A549 (cell line): ENCODE data around the gene RBMS3. TPM values are rescaled to one million over a fixed set of nuclear protein-coding genes. Genes with fewer than 3 reads are reported as not detected.

Source experiments
- ATAC-seq, 2 experiments: fragments of 200-7000 bp in 1 of 2; fragments of >200 bp in 1 of 2; cut with Nextera tagmentation in 1 of 2; cut with Tn5 transposase in 1 of 2; 3 replicates each; pipeline versions ENCODE4 v1.8.0 to v1.9.1; 2018 to 2020; ENCODE audit warnings: mild to moderate bottlenecking in 1 of 2, moderate library complexity in 1 of 2
- CTCF ChIA-PET: fragments of 300-600 bp; sonication (Branson Sonifier 250); formaldehyde crosslinking; extraction: SDS; loops from one replicate; lab custom pipeline; 2021; ENCODE audit warnings: antibody characterized with exemption, inconsistent platforms; lab: Yijun Ruan, JAX
- POLR2A ChIA-PET: fragments of 350-600 bp; formaldehyde crosslinking; extraction: SDS; loops from one replicate; lab custom pipeline; 2021; ENCODE audit warnings: antibody characterized with exemption, inconsistent platforms; lab: Yijun Ruan, JAX
- DNase-seq, 2 experiments: peaks; one replicate each; pipeline versions ENCODE4 v3.0.0 to v3.0.0-alpha.2; 2011 to 2016; ENCODE audit warnings: low read depth in 1 of 2, low spot score in 1 of 2
- FAIRE-seq: peaks from 2 replicates; lab custom pipeline; 2011; peaks lifted over from hg19 to GRCh38; lab: Jason Lieb, UNC
- H3K27ac ChIP-seq, 2 experiments: fragments of >200 bp; sonication (Bioruptor Twin); formaldehyde crosslinking; 3 replicates each; pipeline ENCODE4 v1.5.1; 2016 to 2017
- H3K4me1 ChIP-seq: fragments of >200 bp; sonication (Bioruptor Twin); formaldehyde crosslinking; 3 replicates; pipeline ENCODE4 v1.6.1; 2016
- H3K4me2 ChIP-seq: fragments of >200 bp; sonication (Bioruptor Twin); formaldehyde crosslinking; 3 replicates; pipeline ENCODE4 v1.6.1; 2016
- H3K4me3 ChIP-seq: fragments of >200 bp; sonication (Bioruptor Twin); formaldehyde crosslinking; 3 replicates; pipeline ENCODE4 v1.5.1; 2016
- H3K9me3 ChIP-seq: fragments of >200 bp; sonication (Bioruptor Twin); formaldehyde crosslinking; 3 replicates; pipeline ENCODE4 v1.6.1; 2016
- BHLHE40 ChIP-seq: IDR thresholded peaks from 2 replicates; pipeline ENCODE4 v1.6.1; 2012; ENCODE audit warnings: low read depth, low read length, inconsistent platforms
- CBX2 ChIP-seq: fragments of 200-600 bp; sonication (generic); IDR thresholded peaks from 2 replicates; pipeline ENCODE4 v1.6.1; 2016; ENCODE audit warnings: low read depth, mild to moderate bottlenecking, borderline replicate concordance
- CBX8 ChIP-seq: fragments of 200-600 bp; sonication (generic); IDR thresholded peaks from 2 replicates; pipeline ENCODE4 v1.6.1; 2016
- ELK1 ChIP-seq: fragments of 150-350 bp; IDR thresholded peaks from 2 replicates; pipeline ENCODE4 v1.6.1; 2014; ENCODE audit warnings: low read depth, mild to moderate bottlenecking, low read length
- HES2 ChIP-seq: fragments of >200 bp; sonication (Bioruptor Twin); formaldehyde crosslinking; IDR thresholded peaks from 2 replicates; pipeline ENCODE4 v1.6.1; 2016
- HOXA7 ChIP-seq: fragments of 250-450 bp; sonication (Bioruptor Pico); IDR thresholded peaks from 2 replicates; pipeline ENCODE4 v1.5.0; 2020; ENCODE audit warnings: mild to moderate bottlenecking, moderate library complexity
- HOXB13 ChIP-seq: fragments of 250-450 bp; sonication (Bioruptor Pico); IDR thresholded peaks from 2 replicates; pipeline ENCODE4 v1.5.0; 2020; ENCODE audit warnings: low read depth, mild to moderate bottlenecking, moderate library complexity
- HOXB5 ChIP-seq: fragments of 250-450 bp; sonication (Bioruptor Pico); IDR thresholded peaks from 2 replicates; pipeline ENCODE4 v1.5.0; 2020; ENCODE audit warnings: mild to moderate bottlenecking, moderate library complexity
- JUN ChIP-seq, 2 experiments: fragments of >200 bp; sonication (Bioruptor Twin); formaldehyde crosslinking; IDR thresholded peaks; 2 replicates in 1 of 2; 3 replicates in 1 of 2; pipeline ENCODE4 v1.6.1; 2016 to 2017
- MAFK ChIP-seq: fragments of 450-650 bp; IDR thresholded peaks from 2 replicates; pipeline ENCODE4 v1.6.1; 2014; ENCODE audit not compliant: partially characterized antibody
- MAX ChIP-seq: IDR thresholded peaks from 2 replicates; pipeline ENCODE4 v1.6.1; 2012
- NPAS2 ChIP-seq: fragments of 250-450 bp; sonication (Bioruptor Pico); IDR thresholded peaks from 2 replicates; pipeline ENCODE4 v1.8.0; 2022; ENCODE audit warnings: mild to moderate bottlenecking, moderate library complexity, borderline replicate concordance
- PBX3 ChIP-seq: IDR thresholded peaks from 2 replicates; pipeline ENCODE4 v1.6.1; 2012
- POLR2AphosphoS2 ChIP-seq: conservative IDR thresholded peaks from 2 replicates; pipeline ENCODE4 v1.6.1; 2012; ENCODE audit warnings: low read length, improper control_type of control experiment, inconsistent platforms
- RFX5 ChIP-seq: fragments of 450-650 bp; IDR thresholded peaks from 2 replicates; pipeline ENCODE4 v1.7.1; 2014; ENCODE audit warnings: antibody characterized with exemption, mild to moderate bottlenecking, moderate library complexity
- SREBF2 ChIP-seq: fragments of 450-650 bp; IDR thresholded peaks from 2 replicates; pipeline ENCODE4 v1.6.1; 2014; ENCODE audit warnings: mild to moderate bottlenecking, moderate library complexity
- ZSCAN20 ChIP-seq: fragments of 250-450 bp; sonication (Bioruptor Pico); IDR thresholded peaks from 2 replicates; pipeline ENCODE4 v1.8.0; 2022; ENCODE audit warnings: mild to moderate bottlenecking, moderate library complexity
- WGBS: methylation state at CpG from one replicate; pipeline ENCODE4 v1.1.6; 2017; ENCODE audit errors: missing lambda C conversion rate; 5-methylcytosine and 5-hydroxymethylcytosine counted together
- polyA plus RNA-seq, 4 experiments: library from polyadenylated mRNA; depleted of rRNA in 3 of 4; stranded (reverse); fragments of >200 nt; fragmentation: RNase III in 1 of 4; extraction: RNeasy Plus Mini Kit Qiagen cat#74134 plus additional on column Dnase treatment in 1 of 4; gene quantifications; 2 replicates in 3 of 4; 3 replicates in 1 of 4; pipeline ENCODE4 v1.2.3, GENCODE V29; 2011 to 2017
- TF ChIP-seq, protein P1 (sequence below): fragments of 450-650 bp; IDR thresholded peaks from 2 replicates; pipeline ENCODE4 v1.6.1; 2014; ENCODE audit warnings: antibody characterized with exemption
- TF ChIP-seq, protein P2 (sequence below): fragments of >200 bp; sonication (Bioruptor Twin); formaldehyde crosslinking; IDR thresholded peaks from 3 replicates; pipeline ENCODE4 v1.5.1; 2016

Gene RBMS3
- polyA plus RNA-seq, 2 of the 4 experiments (the other 2 are of a cell fraction) = 0.92 to 4.1 TPM

DNA sequence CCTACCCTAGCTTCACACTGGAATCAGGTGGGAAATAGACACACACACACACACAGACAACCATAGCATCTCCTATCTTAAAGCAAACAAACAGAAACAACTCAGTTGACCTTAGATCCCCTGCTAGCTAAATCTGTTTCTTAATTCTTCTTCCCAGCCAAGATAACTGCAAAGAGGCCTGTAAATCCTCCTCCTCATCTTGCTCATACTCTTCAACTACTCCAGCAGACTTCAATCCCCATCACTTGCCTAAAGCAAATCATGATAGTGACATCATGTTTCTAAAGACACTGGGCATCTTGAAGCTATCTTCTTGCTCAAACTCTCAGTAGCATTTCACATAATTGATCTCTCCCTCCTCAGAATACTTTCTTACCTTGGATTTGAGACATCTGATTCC, 303.0 kb downstream of the RBMS3 start:
- POLR2A ChIA-PET = no interaction called here
- FAIRE-seq = peak; percentile 7
- H3K27ac ChIP-seq = no peak overlapping the region
- no peaks in the 10 kb centered on the region for H3K9me3 ChIP-seq
- no peak for ATAC-seq
- 0 out of 3 replicates have a peak, but pooled peaks cover 7% of the 10 kb centered on the region for H3K4me1 ChIP-seq
- TF ChIP-seq NPAS2 (CRISPR knock-in tag) = no peak
- no peak for TF ChIP-seq HOXB13 (CRISPR knock-in tag)
- no peak for TF ChIP-seq ELK1
- TF ChIP-seq CBX2 = no peak
- no peak for TF ChIP-seq MAFK
- TF ChIP-seq BHLHE40 = no peak
- TF ChIP-seq, all 56 proteins: peak for 0
- H3K4me2 ChIP-seq = no peak overlapping the region
- no peak for DNase-seq
- H3K4me3 ChIP-seq = no peak overlapping the region
- CTCF ChIA-PET = interaction anchor here (1.2 kb wide), 1 partner anchor 9 kb away, joined by 3 read pairs; no protein-coding TSS in a partner anchor

GRCh38 chr3:29585368-29585767, 304.5 kb downstream of the RBMS3 start:
- no peak for FAIRE-seq

DNA sequence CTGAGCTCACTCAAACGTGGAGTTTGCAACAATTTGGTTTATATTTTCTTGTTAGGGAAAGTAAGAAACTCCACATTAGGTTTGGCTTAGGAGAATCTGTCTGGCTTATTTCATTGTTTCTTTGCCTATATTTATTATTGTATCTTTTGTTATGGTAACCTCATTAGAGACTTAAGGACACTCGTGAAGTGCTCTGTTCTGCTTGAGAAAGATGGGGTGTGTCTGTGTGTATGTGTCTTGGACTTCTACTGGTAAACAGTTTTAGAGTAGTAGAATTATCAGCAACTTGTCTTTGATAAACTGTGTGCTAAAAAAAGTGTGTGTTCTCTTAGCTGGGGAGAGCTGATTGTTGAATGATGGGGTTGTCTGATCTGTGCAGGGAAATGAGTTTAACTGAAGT, 306.5 kb downstream of the RBMS3 start:
- Histone ChIP-seq H3K4me3 (no peak overlapping the region), H3K4me1 (peaks cover 14% of the 10 kb centered on the region; the same call in 2 of the 3 replicates), H3K9me3 (no peaks in the 10 kb centered on the region), H3K4me2 (no peak overlapping the region), H3K27ac (no peak overlapping the region)
- POLR2A ChIA-PET = no interaction called here
- no peak for DNase-seq
- FAIRE-seq = no peak
- ATAC-seq = no peak
- WGBS = 66% methylated on average over 2 of the region's 2 CpGs
- TF ChIP-seq PBX3 = no peak
- CTCF ChIA-PET = interaction anchor here (0.6 to 0.9 kb wide), 2 partner anchors 77 to 187 kb away, joined by 3 to 4 read pairs; no protein-coding TSS in a partner anchor

More at GRCh38 chr3:29585368-29585767, 304.5 kb downstream of the RBMS3 start:
- Histone ChIP-seq H3K4me2 (no peak overlapping the region), H3K27ac (no peak overlapping the region), H3K4me3 (no peak overlapping the region), H3K4me1 (0 out of 3 replicates have a peak, but pooled peaks cover 7% of the 10 kb centered on the region), H3K9me3 (no peaks in the 10 kb centered on the region)
- DNase-seq (no peak), ATAC-seq (no peak)
- CTCF ChIA-PET = interaction anchor here (1.2 to 1.4 kb wide), 2 partner anchors 10 to 15 kb away, joined by 3 read pairs; no protein-coding TSS in a partner anchor
- 74% methylated on average over 3 of the region's 3 CpGs for WGBS
- TF ChIP-seq ZSCAN20 (CRISPR knock-in tag) (no peak), SREBF2 (no peak)
- POLR2A ChIA-PET = no interaction called here

GRCh38 chr3:29590012-29590411, 309.1 kb downstream of the RBMS3 start:
- ChIA-PET CTCF (no interaction called here), POLR2A (no interaction called here)
- FAIRE-seq = no peak
- no peak for DNase-seq
- Histone ChIP-seq H3K4me1 (peaks cover 17% of the 10 kb centered on the region; the same call in 2 of the 3 replicates), H3K4me3 (no peak overlapping the region), H3K9me3 (no peaks in the 10 kb centered on the region), H3K4me2 (no peak overlapping the region), H3K27ac (no peak overlapping the region)
- ATAC-seq = no peak
- WGBS = 95% methylated on average over 1 of the region's 1 CpG
- TF ChIP-seq PBX3 (no peak), MAX (no peak)
- TF ChIP-seq, protein P1, sequence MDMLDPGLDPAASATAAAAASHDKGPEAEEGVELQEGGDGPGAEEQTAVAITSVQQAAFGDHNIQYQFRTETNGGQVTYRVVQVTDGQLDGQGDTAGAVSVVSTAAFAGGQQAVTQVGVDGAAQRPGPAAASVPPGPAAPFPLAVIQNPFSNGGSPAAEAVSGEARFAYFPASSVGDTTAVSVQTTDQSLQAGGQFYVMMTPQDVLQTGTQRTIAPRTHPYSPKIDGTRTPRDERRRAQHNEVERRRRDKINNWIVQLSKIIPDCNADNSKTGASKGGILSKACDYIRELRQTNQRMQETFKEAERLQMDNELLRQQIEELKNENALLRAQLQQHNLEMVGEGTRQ = no peak

DNA sequence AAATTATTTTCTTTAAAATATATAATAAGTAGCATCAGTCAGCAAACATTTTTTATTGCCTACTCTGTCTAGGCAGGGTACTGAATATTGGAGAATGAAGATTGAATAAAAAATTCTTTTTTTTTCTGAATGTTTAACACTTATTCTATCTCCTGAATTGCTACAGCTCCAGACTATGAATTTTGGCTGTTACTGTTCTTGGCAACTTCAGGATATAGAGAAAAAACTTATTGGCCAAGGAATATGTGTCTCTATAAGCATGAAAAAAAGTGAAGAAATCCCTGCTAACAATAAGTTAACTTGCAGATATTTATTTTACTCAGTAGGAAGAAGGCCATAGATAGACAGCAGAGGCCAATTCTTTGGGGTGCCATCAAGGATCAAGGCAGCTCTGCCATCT, 309.6 kb downstream of the RBMS3 start:
- ChIA-PET POLR2A (no interaction called here), CTCF (no interaction called here)
- DNase-seq = no peak
- Histone ChIP-seq H3K4me3 (no peak overlapping the region), H3K4me1 (peaks cover 17% of the 10 kb centered on the region; the same call in 2 of the 3 replicates), H3K4me2 (no peak overlapping the region), H3K27ac (peak overlapping the region in 1 of 2 experiments; percentile 27; a peak in 1 of 6 replicates), H3K9me3 (no peaks in the 10 kb centered on the region)
- ATAC-seq = no peak
- no peak for FAIRE-seq
- no peak for TF ChIP-seq CBX8
- TF ChIP-seq, protein P2, sequence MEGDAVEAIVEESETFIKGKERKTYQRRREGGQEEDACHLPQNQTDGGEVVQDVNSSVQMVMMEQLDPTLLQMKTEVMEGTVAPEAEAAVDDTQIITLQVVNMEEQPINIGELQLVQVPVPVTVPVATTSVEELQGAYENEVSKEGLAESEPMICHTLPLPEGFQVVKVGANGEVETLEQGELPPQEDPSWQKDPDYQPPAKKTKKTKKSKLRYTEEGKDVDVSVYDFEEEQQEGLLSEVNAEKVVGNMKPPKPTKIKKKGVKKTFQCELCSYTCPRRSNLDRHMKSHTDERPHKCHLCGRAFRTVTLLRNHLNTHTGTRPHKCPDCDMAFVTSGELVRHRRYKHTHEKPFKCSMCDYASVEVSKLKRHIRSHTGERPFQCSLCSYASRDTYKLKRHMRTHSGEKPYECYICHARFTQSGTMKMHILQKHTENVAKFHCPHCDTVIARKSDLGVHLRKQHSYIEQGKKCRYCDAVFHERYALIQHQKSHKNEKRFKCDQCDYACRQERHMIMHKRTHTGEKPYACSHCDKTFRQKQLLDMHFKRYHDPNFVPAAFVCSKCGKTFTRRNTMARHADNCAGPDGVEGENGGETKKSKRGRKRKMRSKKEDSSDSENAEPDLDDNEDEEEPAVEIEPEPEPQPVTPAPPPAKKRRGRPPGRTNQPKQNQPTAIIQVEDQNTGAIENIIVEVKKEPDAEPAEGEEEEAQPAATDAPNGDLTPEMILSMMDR = no peak
- TF ChIP-seq, protein P1 = no peak
- TF ChIP-seq POLR2AphosphoS2 = no peak
- TF ChIP-seq RFX5 = no peak
- no peak for TF ChIP-seq HES2
- TF ChIP-seq MAX = no peak
- TF ChIP-seq HOXB5 = no peak
- no peak for TF ChIP-seq HOXA7 (CRISPR knock-in tag)
- no peak for TF ChIP-seq JUN (IDR thresholded peaks at IDR 0.05)
